GM18868 (cell line): ENCODE data around the gene USP3.

ENCODE experiments used
- ATAC-seq: cut with Tn5 transposase; IDR thresholded peaks from one replicate; pipeline ENCODE4 v1.9.1; 2021; ENCODE audit warnings: mild to moderate bottlenecking, moderate library complexity; ENCODE audit not compliant: unreplicated experiment

Gene USP3

DNA sequence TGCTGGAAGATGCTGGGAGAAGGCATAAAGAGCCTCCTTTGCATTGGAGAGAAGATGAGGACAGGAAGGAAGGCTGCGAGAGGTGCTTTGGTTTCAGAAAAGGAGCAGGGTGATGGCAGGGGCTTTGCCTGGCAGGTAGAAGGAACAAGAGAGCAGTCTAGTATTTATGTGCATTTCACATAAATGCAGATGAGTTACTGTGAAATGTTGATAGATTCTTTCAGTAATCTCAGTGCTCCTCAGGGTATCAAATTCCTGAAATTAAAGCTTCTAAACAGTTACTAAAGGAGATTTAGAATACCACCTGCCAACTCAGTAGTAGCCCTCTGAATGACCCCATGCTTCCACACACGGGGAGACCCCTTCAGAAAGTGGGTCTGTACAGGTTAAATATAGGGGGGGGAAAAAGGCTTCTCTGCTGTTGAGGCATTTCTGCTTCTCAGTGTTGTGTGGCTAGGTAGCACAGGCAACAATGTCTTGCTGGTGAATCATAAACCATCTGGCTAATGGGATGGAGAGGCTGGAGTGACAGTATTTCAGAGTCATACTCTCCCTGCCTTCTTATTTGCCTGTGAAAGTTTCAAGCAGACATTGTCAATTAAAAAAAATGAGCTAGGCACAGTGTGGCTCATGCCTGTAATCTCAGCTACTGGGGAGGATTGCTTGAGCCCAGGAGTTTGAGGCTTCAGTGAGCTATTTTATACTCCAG lies 78.5 kb downstream of the USP3 start:
- ATAC-seq = no peak

DNA sequence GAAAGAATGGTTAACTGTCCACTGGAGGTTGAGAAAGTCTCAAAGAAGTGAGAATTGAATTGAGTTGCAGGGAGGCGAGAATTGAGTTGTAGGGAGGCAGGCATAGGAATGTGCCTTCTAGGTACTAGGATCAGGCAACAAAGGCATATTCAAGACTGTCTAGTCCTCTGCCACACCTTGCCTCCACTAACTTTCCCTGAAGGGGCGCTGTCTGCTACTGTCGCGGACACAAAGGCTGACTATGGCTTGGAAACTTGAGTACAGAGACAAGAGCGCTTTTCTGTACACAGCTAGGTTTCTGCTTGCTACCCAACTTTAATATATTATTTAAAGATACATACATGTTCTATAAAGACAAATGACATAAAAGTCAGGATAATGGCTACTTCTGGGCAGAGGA lies 82.4 kb downstream of the USP3 start:
- ATAC-seq = no peak

- no peak for ATAC-seq
These were observed 83.1 kb downstream of the USP3 start for GRCh38 chr15:63587527-63587926.

DNA sequence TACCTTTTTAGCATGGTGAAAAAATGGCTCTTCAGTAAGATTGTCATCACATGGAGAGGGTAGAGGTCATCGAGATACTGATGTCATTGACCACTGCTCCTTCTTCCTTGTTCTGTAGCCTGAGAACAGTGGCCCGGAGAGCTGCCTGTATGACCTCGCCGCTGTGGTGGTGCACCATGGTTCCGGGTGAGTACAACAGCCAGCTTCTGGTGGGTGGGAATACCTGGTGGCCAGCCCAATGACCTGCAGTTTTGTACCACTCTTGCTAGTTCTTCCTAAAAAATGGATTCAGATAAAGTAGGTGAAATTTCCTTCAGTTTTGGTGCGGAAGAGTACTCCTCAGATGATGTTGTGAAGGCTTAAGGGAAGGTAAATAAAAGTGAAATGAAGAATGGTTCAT lies 84.4 kb downstream of the USP3 start:
- ATAC-seq = no peak

DNA sequence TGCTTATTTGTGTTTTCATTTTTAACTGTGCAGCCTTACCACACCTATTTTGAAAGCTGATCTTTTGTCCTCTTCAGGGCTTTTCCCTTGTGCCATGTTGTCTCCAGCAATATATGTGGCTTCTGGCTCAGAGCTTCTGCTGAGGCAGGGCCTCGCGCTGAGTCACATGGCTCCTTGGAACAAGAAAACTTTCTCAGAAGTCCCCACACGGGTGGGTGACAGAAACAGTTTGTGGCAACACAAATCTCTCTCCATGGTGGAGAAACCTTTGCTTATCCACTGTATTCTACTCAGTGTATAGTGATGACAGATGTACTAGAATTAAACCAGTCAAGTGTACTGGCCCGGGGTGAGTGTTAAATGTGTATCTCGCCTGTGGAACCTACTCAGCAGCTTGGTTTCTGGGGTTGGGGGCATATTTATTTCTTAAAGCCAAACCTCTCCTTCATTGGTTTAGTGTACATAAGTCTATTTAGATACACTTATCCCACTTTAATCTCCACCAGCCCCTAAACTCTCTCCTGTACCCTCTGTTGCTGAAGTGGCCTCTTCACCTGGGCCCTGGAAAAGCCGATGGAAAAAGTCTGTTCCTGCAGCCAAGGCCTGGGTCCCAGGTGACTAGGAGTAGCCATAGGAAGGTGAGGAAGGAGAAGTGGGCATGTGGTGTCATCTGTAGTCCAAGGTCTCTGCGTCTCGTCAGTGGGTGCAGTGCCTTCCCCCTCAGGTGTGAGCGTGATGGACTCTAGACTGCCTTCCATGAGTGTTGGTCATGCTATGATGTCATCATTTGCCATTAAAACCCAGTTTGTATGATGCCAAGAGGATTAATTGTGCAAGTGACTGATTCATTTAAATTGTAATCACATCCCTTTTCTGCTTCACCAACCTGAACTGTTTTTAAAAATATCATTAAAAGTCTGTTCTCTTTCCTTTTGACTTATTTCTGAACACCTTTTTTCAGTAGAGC lies 89.6 kb downstream of the USP3 start:
- no peak for ATAC-seq

DNA sequence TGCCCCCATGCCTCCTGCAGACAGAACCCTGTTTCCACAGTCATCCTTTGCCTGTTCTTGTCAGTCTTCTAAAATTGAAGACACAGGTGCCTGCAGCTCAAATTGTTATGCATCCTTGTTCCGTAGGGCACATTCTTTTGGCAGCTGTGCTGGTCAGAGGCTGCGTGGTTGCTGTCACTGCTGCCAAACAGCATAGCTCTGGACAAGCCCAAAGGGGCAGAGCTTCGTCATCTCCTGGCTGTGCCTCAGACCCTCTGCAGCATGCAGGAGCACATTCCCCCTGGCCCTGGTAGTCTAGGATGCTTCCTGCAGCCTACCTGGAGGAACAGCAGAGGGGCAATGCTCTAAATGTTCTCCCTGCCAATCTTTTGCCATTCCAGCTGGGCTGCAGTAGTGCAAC lies 90.7 kb downstream of the USP3 start:
- ATAC-seq = no peak

DNA sequence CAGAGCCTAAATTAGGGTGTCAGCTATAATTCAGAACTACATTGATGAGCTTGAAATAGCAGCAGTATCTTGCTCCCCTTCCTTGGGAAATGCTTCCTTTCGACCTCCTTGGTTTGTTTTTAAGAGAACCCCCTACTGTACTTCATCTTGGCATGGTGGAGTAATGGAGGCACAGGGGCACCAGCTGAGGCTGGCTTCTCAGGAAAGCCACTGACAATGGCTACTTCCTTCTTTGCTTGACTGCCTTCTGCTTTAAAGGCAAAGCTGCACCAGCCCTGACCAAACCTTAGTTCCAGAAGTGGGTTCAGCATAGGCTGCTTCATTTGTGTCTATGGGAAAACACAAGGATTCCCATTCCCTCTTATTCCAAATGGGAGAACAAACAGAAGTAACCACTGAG lies 91.3 kb downstream of the USP3 start:
- ATAC-seq = no peak

- no peak for ATAC-seq
These were observed 92.3 kb downstream of the USP3 start for GRCh38 chr15:63596676-63597037.

- no peak for ATAC-seq
These were observed 92.8 kb downstream of the USP3 start, which contains the start of gene FBXL22 for GRCh38 chr15:63597038-63597790. Gene FBXL22 (plus strand): TSS chr15:63597387. CDS start chr15:63597393, 6 bp downstream.

DNA sequence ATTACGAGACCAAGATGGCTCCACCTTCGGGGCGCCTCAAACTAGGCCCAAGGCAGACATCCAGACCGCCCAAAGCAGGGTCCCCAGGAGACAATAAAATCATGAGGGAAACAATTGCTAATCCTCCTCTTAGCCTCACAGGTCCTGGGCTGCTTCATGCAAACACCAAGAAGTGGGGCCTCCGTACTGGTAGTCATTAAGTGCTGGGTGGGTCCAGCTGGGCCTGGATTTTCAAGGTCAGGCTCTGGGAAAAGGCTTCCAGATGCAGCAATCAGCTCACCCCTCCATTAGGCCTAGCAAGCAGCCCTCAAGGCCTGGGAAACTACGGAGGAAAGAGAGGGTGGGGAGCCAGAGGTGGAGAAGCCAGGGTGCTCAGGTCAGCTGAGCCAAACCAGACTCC lies 93.4 kb downstream of the USP3 start:
- no peak for ATAC-seq

DNA sequence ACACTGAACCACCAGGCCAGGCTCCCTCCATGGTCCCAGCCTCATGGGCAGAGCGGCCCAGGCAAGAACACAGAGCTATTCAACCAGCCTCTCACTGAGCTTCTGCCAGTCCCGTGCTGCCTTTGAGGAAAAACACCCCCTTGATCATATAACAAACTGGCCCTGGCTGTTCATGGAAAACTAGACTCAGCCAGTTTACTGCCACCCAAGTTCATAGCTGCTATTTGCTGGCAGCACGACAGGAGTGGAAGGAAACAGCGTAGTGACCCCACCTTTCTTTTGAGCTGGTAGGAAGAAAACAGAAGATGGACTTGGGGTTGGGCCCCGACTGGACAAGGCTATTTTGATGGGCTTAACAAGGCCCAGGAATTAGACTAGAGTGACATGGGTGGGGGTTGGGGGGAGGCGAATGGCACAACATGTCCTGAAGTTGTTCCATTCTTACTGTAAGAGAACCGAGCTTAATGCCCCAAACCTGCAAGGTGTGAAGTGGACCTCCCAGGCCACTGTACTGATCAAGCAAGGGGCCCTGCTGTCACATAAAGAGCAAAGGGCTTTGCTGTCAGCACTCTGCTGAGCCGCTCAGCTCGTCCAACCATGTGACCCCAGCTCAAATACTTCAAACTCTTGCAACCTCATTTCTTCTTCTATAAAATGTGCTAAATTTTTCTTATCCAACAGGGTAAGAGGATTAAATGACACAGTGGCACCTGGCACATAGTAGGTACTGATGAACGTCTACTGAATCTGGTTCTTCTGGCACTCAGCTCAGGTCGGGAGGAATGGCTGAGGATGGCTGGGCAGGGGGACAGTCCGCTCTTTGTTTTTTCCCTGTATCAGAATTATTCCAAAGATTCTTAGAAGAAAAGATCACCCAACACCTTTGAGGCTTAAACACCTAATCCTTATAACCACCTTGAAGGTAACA lies 94.3 kb downstream of the USP3 start:
- no peak for ATAC-seq

DNA sequence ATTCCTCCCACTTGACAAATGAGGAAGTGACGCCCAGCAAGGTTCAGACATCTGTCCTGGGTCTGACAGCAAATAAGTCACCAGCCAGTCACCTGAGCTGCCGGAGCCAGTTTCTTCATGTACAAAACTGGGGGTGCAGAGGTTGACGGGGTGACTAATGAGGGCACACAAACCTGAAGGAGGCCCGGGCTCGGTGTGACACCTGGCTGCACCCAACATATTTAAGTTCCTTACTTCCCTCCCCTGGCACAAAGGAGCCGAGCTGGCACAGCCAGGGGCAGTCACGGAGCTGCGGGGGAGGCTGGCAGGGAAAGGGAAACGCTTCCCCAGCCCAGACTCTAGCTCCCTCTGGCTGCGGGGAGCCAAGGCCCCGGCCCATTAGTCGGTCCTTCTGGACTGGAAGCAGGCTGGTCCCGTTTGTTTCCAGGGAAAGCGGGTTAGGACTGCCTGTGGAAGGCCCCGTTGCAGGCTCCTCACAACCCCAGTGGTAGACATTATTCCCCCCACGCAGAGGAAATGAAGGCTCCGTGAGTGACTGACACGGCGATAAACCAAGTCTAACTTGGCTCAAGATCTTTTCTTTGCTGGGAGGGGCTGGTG lies 95.1 kb downstream of the USP3 start:
- ATAC-seq = no peak

DNA sequence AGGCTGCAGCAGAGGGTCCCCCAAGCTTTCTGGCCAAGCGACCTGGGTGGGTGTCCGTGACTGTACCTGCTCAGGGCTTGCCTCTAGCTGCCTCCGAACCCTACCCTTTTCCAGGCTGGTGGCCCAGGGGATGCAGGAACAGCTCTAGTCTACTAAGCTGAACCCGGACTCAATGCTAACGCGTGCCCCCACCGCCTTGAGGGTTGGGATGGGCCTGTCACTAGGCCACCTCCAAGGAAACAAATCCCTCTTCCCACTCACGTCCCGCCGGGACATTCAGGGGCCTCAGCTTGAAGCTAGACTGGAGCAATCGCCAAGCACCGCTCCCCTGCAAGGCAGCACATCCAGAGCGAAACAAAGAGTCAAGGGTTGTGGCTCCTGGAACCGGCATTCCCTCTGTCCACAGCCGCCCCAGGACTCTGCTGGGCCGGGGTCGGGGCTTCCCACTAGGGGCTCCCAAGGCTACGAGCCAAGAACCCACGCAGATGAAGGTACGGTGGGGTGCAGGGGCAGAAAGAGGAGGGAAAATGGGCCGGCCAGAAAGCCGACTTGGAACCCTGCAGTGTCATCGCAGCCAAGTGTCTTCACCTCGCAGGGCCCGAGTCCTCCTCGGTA lies 95.7 kb downstream of the USP3 start:
- ATAC-seq = no peak

DNA sequence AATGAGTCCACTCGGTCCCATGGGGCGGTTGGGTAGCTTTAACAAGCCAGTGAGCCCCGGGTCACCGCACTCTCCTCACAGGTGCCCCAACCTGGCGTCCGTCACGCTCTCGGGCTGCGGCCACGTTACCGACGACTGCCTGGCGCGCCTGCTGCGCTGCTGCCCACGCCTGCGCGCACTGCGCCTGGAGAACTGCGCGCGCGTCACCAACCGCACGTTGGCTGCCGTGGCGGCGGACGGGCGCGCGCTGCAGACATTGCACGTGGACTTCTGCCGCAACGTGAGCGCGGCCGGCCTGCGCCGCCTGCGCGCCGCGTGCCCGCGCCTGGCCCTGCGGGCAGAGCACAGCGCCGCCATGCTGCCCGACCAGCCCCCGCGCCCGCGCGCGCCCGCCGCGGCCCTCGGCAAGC lies 96.2 kb downstream of the USP3 start:
- peak; percentile 71 for ATAC-seq

GRCh38 chr15:63601026-63601703 lies 96.8 kb downstream of the USP3 start:
- peak; percentile 13 for ATAC-seq

DNA sequence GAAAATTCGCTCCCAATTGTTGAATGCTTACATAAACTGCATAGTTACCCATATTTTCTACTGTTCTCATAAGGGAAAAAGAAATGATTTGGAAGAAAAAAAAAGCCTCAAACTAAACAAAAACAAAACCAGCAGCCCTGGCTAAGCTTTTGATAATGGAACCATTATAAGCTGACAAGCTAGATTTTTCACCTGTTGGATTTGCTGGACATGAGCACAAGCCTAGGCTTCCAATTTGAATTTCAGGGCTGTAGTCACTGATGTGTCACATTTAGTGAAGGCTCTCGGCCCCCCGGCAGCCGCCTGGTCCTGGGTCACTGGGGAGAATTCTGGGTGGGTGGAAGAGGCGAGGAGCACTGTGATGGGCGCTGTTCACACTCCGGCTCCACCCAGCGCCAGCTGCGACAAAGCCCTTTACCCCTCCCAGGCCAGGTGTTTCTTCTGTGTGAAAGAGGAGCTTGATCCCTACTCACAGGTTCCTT lies 97.4 kb downstream of the USP3 start:
- no peak for ATAC-seq

GRCh38 chr15:63602595-63602994 lies 98.2 kb downstream of the USP3 start:
- ATAC-seq = no peak

DNA sequence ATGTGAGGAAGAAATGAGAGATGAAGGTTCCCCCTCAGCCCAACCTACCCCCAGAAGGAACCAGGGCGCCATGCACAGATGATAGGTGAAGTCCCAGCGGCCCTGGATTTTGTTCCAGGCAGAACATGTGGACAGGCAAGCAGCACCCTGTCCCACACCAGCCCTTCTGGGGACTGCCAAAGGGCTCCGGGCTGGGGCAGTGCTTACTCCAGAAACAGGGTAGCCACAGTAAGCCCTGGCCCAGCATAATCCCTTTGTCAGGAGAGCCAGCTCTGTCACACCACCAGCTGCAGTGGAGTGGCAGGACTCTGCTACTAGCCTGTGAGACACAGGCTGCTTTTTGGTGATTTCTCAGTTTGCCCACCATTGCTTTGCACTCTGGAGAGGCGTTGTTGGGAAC lies 99.1 kb downstream of the USP3 start:
- ATAC-seq = no peak

DNA sequence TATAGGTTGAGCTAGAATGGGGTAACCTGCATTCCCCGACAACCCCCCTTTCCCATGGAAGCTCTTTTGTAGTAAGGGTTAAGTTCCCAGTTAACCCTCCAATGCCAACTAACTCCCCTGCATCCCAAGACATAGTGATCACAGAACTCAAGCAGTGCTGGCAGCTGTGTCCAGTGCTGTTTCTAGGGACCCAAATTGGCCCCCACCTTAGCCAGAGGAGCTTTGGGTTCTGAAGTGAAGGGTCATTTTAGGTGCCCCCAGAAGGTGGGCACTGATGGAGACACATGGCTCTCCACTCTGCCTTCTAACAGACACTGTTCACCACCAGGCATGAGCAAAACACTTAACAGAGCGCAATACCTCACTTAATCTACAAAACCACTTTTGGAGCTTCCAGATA lies 99.9 kb downstream of the USP3 start:
- no peak for ATAC-seq
